ENCODE results near the gene CDK2. TPM values are rescaled to one million over a fixed set of nuclear protein-coding genes. Genes with fewer than 3 reads are reported as not detected.

Gene CDK2
- total RNA-seq, 1 donor from 2014 or later = 9.4 TPM

GRCh38 chr12:55963760-55964159 is 2.9 kb upstream of the CDK2 start:
- Histone ChIP-seq H3K27me3 (ENCODE audit: control insufficient read depth in 3 of 3, insufficient read depth in 3 of 3, low read length in 3 of 3) (no peaks in the 10 kb centered on the region), H3K4me1 (ENCODE audit: control insufficient read depth in 3 of 3, insufficient read depth in 3 of 3, low read length in 3 of 3) (peaks cover 9 to 14% (median 12%) of the 10 kb centered on the region in 3 donors), H3K4me3 (ENCODE audit: low read length in 3 of 3) (no peak overlapping the region), H3K27ac (ENCODE audit: low read depth, low read length) (no peak overlapping the region), H3K36me3 (ENCODE audit: control insufficient read depth in 3 of 3, insufficient read depth in 3 of 3, low read length in 3 of 3) (no peaks in the 10 kb centered on the region), H3K9ac (ENCODE audit: low read depth in 1 of 3, low read length in 3 of 3) (no peak overlapping the region), H3K9me3 (ENCODE audit: control insufficient read depth in 3 of 3, low read length in 3 of 3) (no peaks in the 10 kb centered on the region)

- Histone ChIP-seq H3K36me3 (ENCODE audit: control insufficient read depth in 3 of 3, insufficient read depth in 3 of 3, low read length in 3 of 3) (peaks cover 0 to 2% (median 0%) of the 10 kb centered on the region in 3 donors), H3K9ac (ENCODE audit: low read depth in 1 of 3, low read length in 3 of 3) (no peak overlapping the region), H3K27me3 (ENCODE audit: control insufficient read depth in 3 of 3, insufficient read depth in 3 of 3, low read length in 3 of 3) (no peaks in the 10 kb centered on the region), H3K4me3 (ENCODE audit: low read length in 3 of 3) (no peak overlapping the region), H3K9me3 (ENCODE audit: control insufficient read depth in 3 of 3, low read length in 3 of 3) (no peaks in the 10 kb centered on the region), H3K4me1 (ENCODE audit: control insufficient read depth in 3 of 3, insufficient read depth in 3 of 3, low read length in 3 of 3) (peaks cover 9 to 14% (median 12%) of the 10 kb centered on the region in 3 donors), H3K27ac (ENCODE audit: low read depth, low read length) (no peak overlapping the region)
These were observed 1.4 kb upstream of the CDK2 start for GRCh38 chr12:55965240-55965639.

- peak within 1 kb of the TSS; percentile 61 for H3K27ac ChIP-seq (ENCODE audit: low read depth, low read length)
- H3K27me3 ChIP-seq (ENCODE audit: control insufficient read depth in 3 of 3, insufficient read depth in 3 of 3, low read length in 3 of 3) = no peaks in the 10 kb centered on the region
- H3K4me3 ChIP-seq (ENCODE audit: low read length in 3 of 3) = peak within 1 kb of the TSS; percentile 63 to 82 (median 76)
- H3K36me3 ChIP-seq (ENCODE audit: control insufficient read depth in 3 of 3, insufficient read depth in 3 of 3, low read length in 3 of 3) = peaks cover 0 to 2% (median under 1%) of the 10 kb centered on the region in 3 donors
- peak within 1 kb of the TSS; percentile 73 to 86 (median 85) for H3K9ac ChIP-seq (ENCODE audit: low read depth in 1 of 3, low read length in 3 of 3)
- no peaks in the 10 kb centered on the region for H3K9me3 ChIP-seq (ENCODE audit: control insufficient read depth in 3 of 3, low read length in 3 of 3)
- H3K4me1 ChIP-seq (ENCODE audit: control insufficient read depth in 3 of 3, insufficient read depth in 3 of 3, low read length in 3 of 3) = peaks cover 9 to 14% (median 12%) of the 10 kb centered on the region in 3 donors
These were observed 656 bp upstream of the CDK2 start, which contains the start of gene PMEL for GRCh38 chr12:55965941-55966407. Gene PMEL, minus strand, starts transcription at chr12:55966042. Its CDS starts 31 bp downstream, at chr12:55966011.

- H3K4me3 ChIP-seq (ENCODE audit: low read length in 3 of 3) = no peak overlapping the region
- H3K27me3 ChIP-seq (ENCODE audit: control insufficient read depth in 3 of 3, insufficient read depth in 3 of 3, low read length in 3 of 3) = no peaks in the 10 kb centered on the region
- no peaks in the 10 kb centered on the region for H3K9me3 ChIP-seq (ENCODE audit: control insufficient read depth in 3 of 3, low read length in 3 of 3)
- H3K27ac ChIP-seq (ENCODE audit: low read depth, low read length) = no peak overlapping the region
- peaks cover 0 to 6% (median 2%) of the 10 kb centered on the region in 3 donors for H3K36me3 ChIP-seq (ENCODE audit: control insufficient read depth in 3 of 3, insufficient read depth in 3 of 3, low read length in 3 of 3)
- H3K4me1 ChIP-seq (ENCODE audit: control insufficient read depth in 3 of 3, insufficient read depth in 3 of 3, low read length in 3 of 3) = peaks cover 16 to 22% (median 17%) of the 10 kb centered on the region in 3 donors
- H3K9ac ChIP-seq (ENCODE audit: low read depth in 1 of 3, low read length in 3 of 3) = no peak overlapping the region
These were observed 2.7 kb downstream of the CDK2 start for GRCh38 chr12:55969356-55969755.

GRCh38 chr12:55970775-55971174 is 4.1 kb downstream of the CDK2 start:
- H3K36me3 ChIP-seq (ENCODE audit: control insufficient read depth in 3 of 3, insufficient read depth in 3 of 3, low read length in 3 of 3) = peaks cover 0 to 6% (median 2%) of the 10 kb centered on the region in 3 donors
- no peak overlapping the region for H3K9ac ChIP-seq (ENCODE audit: low read depth in 1 of 3, low read length in 3 of 3)
- H3K27me3 ChIP-seq (ENCODE audit: control insufficient read depth in 3 of 3, insufficient read depth in 3 of 3, low read length in 3 of 3) = no peaks in the 10 kb centered on the region
- H3K9me3 ChIP-seq (ENCODE audit: control insufficient read depth in 3 of 3, low read length in 3 of 3) = no peaks in the 10 kb centered on the region
- peaks cover 19 to 27% (median 25%) of the 10 kb centered on the region in 3 donors for H3K4me1 ChIP-seq (ENCODE audit: control insufficient read depth in 3 of 3, insufficient read depth in 3 of 3, low read length in 3 of 3)
- no peak overlapping the region for H3K4me3 ChIP-seq (ENCODE audit: low read length in 3 of 3)
- no peak overlapping the region for H3K27ac ChIP-seq (ENCODE audit: low read depth, low read length)

- Histone ChIP-seq H3K4me1 (ENCODE audit: control insufficient read depth in 3 of 3, insufficient read depth in 3 of 3, low read length in 3 of 3) (peaks cover 13 to 24% (median 22%) of the 10 kb centered on the region in 3 donors), H3K36me3 (ENCODE audit: control insufficient read depth in 3 of 3, insufficient read depth in 3 of 3, low read length in 3 of 3) (peaks cover 0 to 11% (median 2%) of the 10 kb centered on the region in 3 donors), H3K27me3 (ENCODE audit: control insufficient read depth in 3 of 3, insufficient read depth in 3 of 3, low read length in 3 of 3) (no peaks in the 10 kb centered on the region), H3K9me3 (ENCODE audit: control insufficient read depth in 3 of 3, low read length in 3 of 3) (no peaks in the 10 kb centered on the region), H3K9ac (ENCODE audit: low read depth in 1 of 3, low read length in 3 of 3) (no peak overlapping the region), H3K4me3 (ENCODE audit: low read length in 3 of 3) (no peak overlapping the region), H3K27ac (ENCODE audit: low read depth, low read length) (peak overlapping the region; percentile 95)
These were observed 5.4 kb downstream of the CDK2 start for GRCh38 chr12:55972042-55972441.

- Histone ChIP-seq H3K9ac (ENCODE audit: low read depth in 1 of 3, low read length in 3 of 3) (peak overlapping the region; percentile 86 to 94 (median 91)), H3K27ac (ENCODE audit: low read depth, low read length) (peak overlapping the region; percentile 95), H3K9me3 (ENCODE audit: control insufficient read depth in 3 of 3, low read length in 3 of 3) (no peaks in the 10 kb centered on the region), H3K4me3 (ENCODE audit: low read length in 3 of 3) (peak overlapping the region; percentile 78 to 93 (median 89)), H3K27me3 (ENCODE audit: control insufficient read depth in 3 of 3, insufficient read depth in 3 of 3, low read length in 3 of 3) (no peaks in the 10 kb centered on the region), H3K36me3 (ENCODE audit: control insufficient read depth in 3 of 3, insufficient read depth in 3 of 3, low read length in 3 of 3) (peaks cover 0 to 11% (median 2%) of the 10 kb centered on the region in 3 donors), H3K4me1 (ENCODE audit: control insufficient read depth in 3 of 3, insufficient read depth in 3 of 3, low read length in 3 of 3) (peaks cover 12 to 23% (median 23%) of the 10 kb centered on the region in 3 donors)
These were observed 5.8 kb downstream of the CDK2 start for GRCh38 chr12:55972456-55972855.

- peaks cover 17 to 27% (median 25%) of the 10 kb centered on the region in 3 donors for H3K4me1 ChIP-seq (ENCODE audit: control insufficient read depth in 3 of 3, insufficient read depth in 3 of 3, low read length in 3 of 3)
These were observed 6.4 kb downstream of the CDK2 start for GRCh38 chr12:55972911-55973598.

GRCh38 chr12:55973599-55974307 is 7.1 kb downstream of the CDK2 start, which contains the start of gene RAB5B:
Gene RAB5B, plus strand, starts transcription at chr12:55974078. Its CDS starts 12,883 bp downstream, at chr12:55986961.
- Histone ChIP-seq H3K4me3 (ENCODE audit: low read length in 3 of 3) (peak within 1 kb of the TSS; percentile 91 to 93 (median 92)), H3K9ac (ENCODE audit: low read depth in 1 of 3, low read length in 3 of 3) (peak within 1 kb of the TSS; percentile 98 to 100 (median 99)), H3K36me3 (ENCODE audit: control insufficient read depth in 3 of 3, insufficient read depth in 3 of 3, low read length in 3 of 3) (peaks cover 0 to 11% (median 2%) of the 10 kb centered on the region in 3 donors), H3K27ac (ENCODE audit: low read depth, low read length) (peak within 1 kb of the TSS; percentile 98), H3K9me3 (ENCODE audit: control insufficient read depth in 3 of 3, low read length in 3 of 3) (no peaks in the 10 kb centered on the region), H3K27me3 (ENCODE audit: control insufficient read depth in 3 of 3, insufficient read depth in 3 of 3, low read length in 3 of 3) (no peaks in the 10 kb centered on the region), H3K4me1 (ENCODE audit: control insufficient read depth in 3 of 3, insufficient read depth in 3 of 3, low read length in 3 of 3) (peaks cover 17 to 27% (median 25%) of the 10 kb centered on the region in 3 donors)

More at GRCh38 chr12:55972911-55973598, 6.4 kb downstream of the CDK2 start:
- H3K36me3 ChIP-seq (ENCODE audit: control insufficient read depth in 3 of 3, insufficient read depth in 3 of 3, low read length in 3 of 3) = peaks cover 0 to 11% (median 2%) of the 10 kb centered on the region in 3 donors
- peak overlapping the region; percentile 78 to 93 (median 89) for H3K4me3 ChIP-seq (ENCODE audit: low read length in 3 of 3)
- H3K27ac ChIP-seq (ENCODE audit: low read depth, low read length) = peak overlapping the region; percentile 95
- peak overlapping the region; percentile 86 to 94 (median 91) for H3K9ac ChIP-seq (ENCODE audit: low read depth in 1 of 3, low read length in 3 of 3)
- no peaks in the 10 kb centered on the region for H3K27me3 ChIP-seq (ENCODE audit: control insufficient read depth in 3 of 3, insufficient read depth in 3 of 3, low read length in 3 of 3)
- H3K9me3 ChIP-seq (ENCODE audit: control insufficient read depth in 3 of 3, low read length in 3 of 3) = no peaks in the 10 kb centered on the region

Measured in skeletal muscle tissue (tissue), 4 donors.